Testis (tissue), 5 donors: Measurements from ENCODE around the gene ASB2. TPM values are rescaled to one million over a fixed set of nuclear protein-coding genes. Genes with fewer than 3 reads are reported as not detected.

Experiments used
- DNase-seq: peaks from one replicate; pipeline ENCODE4 v3.0.0-alpha.2; 2019
- H3K27ac ChIP-seq, 2 donors: fragments of 200-600 bp; sonication (generic); one replicate each; pipeline ENCODE4 v1.5.1; 2019
- H3K27me3 ChIP-seq: fragments of 200-600 bp; sonication (generic); one replicate; pipeline ENCODE4 v1.5.1; 2019
- H3K36me3 ChIP-seq: fragments of 200-600 bp; sonication (generic); one replicate; pipeline ENCODE4 v1.5.1; 2017; ENCODE audit warnings: low read depth; ENCODE audit errors: missing control alignments
- H3K4me1 ChIP-seq: fragments of 200-600 bp; sonication (generic); one replicate; pipeline ENCODE4 v1.5.1; 2019
- H3K4me3 ChIP-seq, 2 donors: fragments of 200-600 bp; sonication (generic); one replicate each; pipeline ENCODE4 v1.5.1; 2017 to 2019
- H3K9me3 ChIP-seq: fragments of 200-600 bp; sonication (generic); one replicate; pipeline ENCODE4 v1.5.1; 2017
- POLR2A ChIP-seq: fragments of 450-650 bp; IDR thresholded peaks from one replicate; pipeline ENCODE4 v1.6.1; 2017; ENCODE audit warnings: antibody characterized with exemption, mild to moderate bottlenecking, moderate library complexity
- WGBS, 2 donors: methylation state at CpG; one replicate each; pipeline ENCODE4 v1.1.5; 2018; 5-methylcytosine and 5-hydroxymethylcytosine counted together
- intact Hi-C: fragments of 100-400 bp; cut with DNase I; formaldehyde crosslinking; loops from one replicate; pipeline ENCODE4 v1.15.1; 2023; ENCODE audit warnings: low total_unique reads
- long read RNA-seq, 2 donors: transcript quantifications; one replicate each; lab custom pipeline, GENCODE V29; 2026
- polyA plus RNA-seq: library from polyadenylated mRNA; stranded (reverse); fragments of 350-450 nt; fragmentation: Illumina TruSeq; extraction: RNeasy Lipid Tissue Mini Kit (QIAGEN cat#74804); gene quantifications from one replicate; pipeline ENCODE4 v1.2.3, GENCODE V29; 2014; ENCODE audit warnings: low read depth, low replicate concordance; ENCODE audit not compliant: insufficient read depth
- total RNA-seq, 2 donors: library from RNA; depleted of rRNA; stranded (reverse); fragments of >200 nt; gene quantifications; one replicate each; pipeline ENCODE4 v1.2.3, GENCODE V29; 2016
- TF ChIP-seq, protein P1 (sequence below), 3 experiments: fragments of 450-650 bp in 2 of 3; fragments of 200-600 bp in 1 of 3; sonication (generic) in 1 of 3; IDR thresholded peaks; one replicate each; pipeline ENCODE4 v1.5.1; 2016 to 2019; ENCODE audit warnings: antibody characterized with exemption in 3 of 3, mild to moderate bottlenecking in 2 of 3, moderate library complexity in 1 of 3

The ASB2 gene, protein sequence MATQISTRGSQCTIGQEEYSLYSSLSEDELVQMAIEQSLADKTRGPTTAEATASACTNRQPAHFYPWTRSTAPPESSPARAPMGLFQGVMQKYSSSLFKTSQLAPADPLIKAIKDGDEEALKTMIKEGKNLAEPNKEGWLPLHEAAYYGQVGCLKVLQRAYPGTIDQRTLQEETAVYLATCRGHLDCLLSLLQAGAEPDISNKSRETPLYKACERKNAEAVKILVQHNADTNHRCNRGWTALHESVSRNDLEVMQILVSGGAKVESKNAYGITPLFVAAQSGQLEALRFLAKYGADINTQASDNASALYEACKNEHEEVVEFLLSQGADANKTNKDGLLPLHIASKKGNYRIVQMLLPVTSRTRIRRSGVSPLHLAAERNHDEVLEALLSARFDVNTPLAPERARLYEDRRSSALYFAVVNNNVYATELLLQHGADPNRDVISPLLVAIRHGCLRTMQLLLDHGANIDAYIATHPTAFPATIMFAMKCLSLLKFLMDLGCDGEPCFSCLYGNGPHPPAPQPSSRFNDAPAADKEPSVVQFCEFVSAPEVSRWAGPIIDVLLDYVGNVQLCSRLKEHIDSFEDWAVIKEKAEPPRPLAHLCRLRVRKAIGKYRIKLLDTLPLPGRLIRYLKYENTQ
- total RNA-seq (1 to 10 TPM; 3.7 to 4.3 TPM), polyA plus RNA-seq (3.5 TPM)
- long read RNA-seq, donor 1, partial matches to known transcripts = 0 of 1 reads
- long read RNA-seq, donor 1, other reads (novel, unspliced or antisense) = 0 of 1 reads
- long read RNA-seq, donor 2, partial matches to known transcripts = 0 of 1 reads
- long read RNA-seq, donor 2, other reads (novel, unspliced or antisense) = 0 of 1 reads

DNA sequence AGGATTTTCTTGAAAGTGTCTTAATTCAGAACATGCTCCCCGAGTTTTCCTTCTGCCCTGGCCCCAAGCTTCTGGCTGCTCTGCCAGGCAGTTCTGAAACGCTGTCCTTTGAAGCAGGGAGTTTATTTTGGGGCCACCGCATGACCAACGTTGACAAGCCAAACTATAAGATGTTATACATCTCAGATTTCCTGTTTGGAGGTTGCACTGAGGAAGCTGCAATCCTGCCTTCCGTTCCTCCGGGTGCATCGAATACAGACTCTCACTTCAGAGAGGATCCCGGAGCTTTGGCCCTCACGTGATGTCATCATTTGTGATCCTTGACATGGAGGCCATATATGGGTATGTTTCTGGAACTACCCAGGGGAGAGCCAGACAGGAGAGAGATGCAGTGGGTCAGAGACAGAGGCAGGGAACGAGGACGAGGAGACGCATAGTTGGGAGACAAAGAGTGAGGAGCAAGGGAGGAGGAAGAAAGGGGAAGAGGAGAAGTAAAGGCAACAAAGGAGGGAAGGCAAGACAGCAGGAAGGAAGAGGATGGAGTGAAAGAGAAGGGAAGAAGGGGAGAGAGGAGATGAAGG is at the start of gene ASB2:
TSS of gene ASB2 (minus strand) at position 94 of the 581 bp plus-strand sequence. CDS start 12,031 bp downstream, outside the sequence.
- Histone ChIP-seq H3K9me3 (no peaks in the 10 kb centered on the region), H3K4me1 (no peaks in the 10 kb centered on the region), H3K27me3 (no peaks in the 10 kb centered on the region), H3K4me3 (no peak within 1 kb of the TSS), H3K36me3 (no peaks in the 10 kb centered on the region), H3K27ac (no peak within 1 kb of the TSS)
- no peak for DNase-seq
- intact Hi-C loops = no loop called here
- no peak for TF ChIP-seq POLR2A
- TF ChIP-seq, protein P1, sequence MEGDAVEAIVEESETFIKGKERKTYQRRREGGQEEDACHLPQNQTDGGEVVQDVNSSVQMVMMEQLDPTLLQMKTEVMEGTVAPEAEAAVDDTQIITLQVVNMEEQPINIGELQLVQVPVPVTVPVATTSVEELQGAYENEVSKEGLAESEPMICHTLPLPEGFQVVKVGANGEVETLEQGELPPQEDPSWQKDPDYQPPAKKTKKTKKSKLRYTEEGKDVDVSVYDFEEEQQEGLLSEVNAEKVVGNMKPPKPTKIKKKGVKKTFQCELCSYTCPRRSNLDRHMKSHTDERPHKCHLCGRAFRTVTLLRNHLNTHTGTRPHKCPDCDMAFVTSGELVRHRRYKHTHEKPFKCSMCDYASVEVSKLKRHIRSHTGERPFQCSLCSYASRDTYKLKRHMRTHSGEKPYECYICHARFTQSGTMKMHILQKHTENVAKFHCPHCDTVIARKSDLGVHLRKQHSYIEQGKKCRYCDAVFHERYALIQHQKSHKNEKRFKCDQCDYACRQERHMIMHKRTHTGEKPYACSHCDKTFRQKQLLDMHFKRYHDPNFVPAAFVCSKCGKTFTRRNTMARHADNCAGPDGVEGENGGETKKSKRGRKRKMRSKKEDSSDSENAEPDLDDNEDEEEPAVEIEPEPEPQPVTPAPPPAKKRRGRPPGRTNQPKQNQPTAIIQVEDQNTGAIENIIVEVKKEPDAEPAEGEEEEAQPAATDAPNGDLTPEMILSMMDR (IDR thresholded peaks at IDR 0.05) = no peak
- WGBS, 2 donors = 60 to 68% methylated on average over 12 of the region's 12 CpGs

DNA sequence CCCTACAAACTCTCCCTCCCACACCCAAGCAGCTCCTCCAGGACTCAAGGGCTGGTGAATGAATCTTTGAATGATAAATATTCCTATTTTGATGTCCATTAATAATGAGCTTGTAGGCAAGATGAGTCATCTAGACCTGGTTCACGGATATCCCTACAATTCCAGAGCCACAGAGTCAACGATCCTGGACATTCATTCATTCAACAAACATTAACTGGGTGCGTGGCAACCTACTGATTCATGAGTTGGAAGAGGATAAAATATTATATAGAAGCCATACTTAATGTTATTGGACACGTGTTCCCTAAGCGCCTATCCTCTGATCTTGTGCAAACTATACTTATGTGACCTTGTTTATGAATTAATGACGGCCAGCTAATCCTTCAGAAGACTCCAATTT is 49.4 kb upstream of the ASB2 start:
- Histone ChIP-seq H3K9me3 (no peaks in the 10 kb centered on the region), H3K4me3 (peak overlapping the region in 1 of 2 donors; percentile 74), H3K27ac (no peak overlapping the region), H3K27me3 (no peaks in the 10 kb centered on the region), H3K36me3 (no peaks in the 10 kb centered on the region), H3K4me1 (no peaks in the 10 kb centered on the region)
- intact Hi-C loops = no loop called here
- 49 to 55% methylated on average over 6 of the region's 6 CpGs for WGBS, 2 donors
- DNase-seq = no peak
- TF ChIP-seq, protein P1 (IDR thresholded peaks at IDR 0.05) = no peak
- TF ChIP-seq POLR2A = no peak

DNA sequence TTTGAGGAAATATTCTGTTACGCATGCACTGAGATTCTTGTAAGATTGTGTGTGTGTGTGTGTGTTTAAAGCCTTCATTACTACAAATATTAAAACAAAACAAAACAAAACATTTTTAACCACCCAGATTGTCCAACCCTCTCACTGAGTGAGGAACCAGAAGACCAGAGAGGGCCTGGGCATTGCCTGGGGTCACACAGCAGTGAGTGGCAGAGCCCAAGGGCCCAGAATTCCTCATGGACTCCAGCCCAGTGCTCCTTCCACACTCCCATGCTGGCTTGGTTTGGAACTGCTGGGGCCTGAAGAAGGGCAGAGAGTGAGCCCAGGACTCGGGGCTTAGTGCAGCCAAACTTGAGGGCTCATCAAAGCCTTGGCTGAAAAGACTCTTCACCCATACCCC is 48.2 kb upstream of the ASB2 start:
- DNase-seq = no peak
- Histone ChIP-seq H3K4me3 (no peak overlapping the region), H3K4me1 (no peaks in the 10 kb centered on the region), H3K9me3 (no peaks in the 10 kb centered on the region), H3K27me3 (no peaks in the 10 kb centered on the region), H3K27ac (no peak overlapping the region), H3K36me3 (no peaks in the 10 kb centered on the region)
- intact Hi-C loops = no loop called here
- WGBS, 2 donors = 88 to 96% methylated on average over 1 to 2 of the region's 2 CpGs
- TF ChIP-seq POLR2A = no peak
- TF ChIP-seq, protein P1 (IDR thresholded peaks at IDR 0.05) = no peak

DNA sequence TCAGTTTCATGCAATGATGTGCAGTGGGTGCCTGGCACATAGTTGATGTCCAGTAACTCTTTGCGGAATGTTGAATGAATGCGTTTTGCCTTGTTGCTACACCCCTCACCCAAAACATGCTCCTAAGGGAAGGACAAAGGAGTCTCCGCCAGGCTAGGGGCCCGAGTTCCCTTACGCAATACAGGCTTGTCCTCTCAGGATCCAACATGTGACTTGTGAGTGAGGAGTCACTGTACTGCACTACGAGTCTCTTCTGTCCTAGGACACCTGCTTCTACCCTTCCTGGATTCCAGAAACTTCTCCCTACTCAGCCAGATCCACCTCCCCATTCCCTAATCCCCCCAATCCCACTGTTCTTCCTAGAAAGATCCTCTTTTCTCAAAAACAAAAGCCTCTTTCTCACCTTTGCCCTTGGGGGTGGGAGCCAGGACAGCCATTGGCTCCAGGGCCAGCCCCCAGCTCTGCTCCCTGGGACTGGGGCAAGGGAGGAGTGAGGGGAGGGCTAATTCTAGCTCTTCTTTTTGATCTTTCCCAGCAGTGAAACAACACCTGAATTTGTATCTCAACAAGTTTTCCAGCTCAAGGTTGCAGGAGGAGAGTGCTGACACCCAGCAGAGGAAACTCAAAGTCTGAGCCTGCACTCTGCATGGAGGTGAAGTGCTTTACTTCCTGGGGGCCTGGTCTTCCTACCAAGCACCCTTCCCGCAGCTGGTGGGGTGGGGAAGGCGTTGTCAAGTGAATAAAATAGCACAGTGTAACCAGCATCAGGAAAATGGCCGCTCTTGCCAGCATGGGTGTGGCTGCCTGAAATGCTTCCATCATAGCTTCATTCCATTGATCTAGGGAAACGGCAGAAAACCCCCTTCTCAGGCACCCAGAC is 46.4 kb upstream of the ASB2 start:
- H3K9me3 ChIP-seq = no peaks in the 10 kb centered on the region
- intact Hi-C loops = no loop called here
- TF ChIP-seq, protein P1 (IDR thresholded peaks at IDR 0.05) = no peak
- no peak for TF ChIP-seq POLR2A
- H3K4me3 ChIP-seq = no peak overlapping the region
- H3K27ac ChIP-seq = no peak overlapping the region
- no peaks in the 10 kb centered on the region for H3K4me1 ChIP-seq
- DNase-seq = no peak
- WGBS, 2 donors = 84 to 85% methylated on average over 10 of the region's 10 CpGs
- H3K36me3 ChIP-seq = no peaks in the 10 kb centered on the region
- no peaks in the 10 kb centered on the region for H3K27me3 ChIP-seq
